B cell (primary cell): Measurements from ENCODE around the gene NAV2. TPM values are rescaled to one million over a fixed set of nuclear protein-coding genes. Genes with fewer than 3 reads are reported as not detected.

ENCODE experiments used
- ATAC-seq: fragments of 200-7000 bp; cut with Tn5 transposase; one replicate; pipeline ENCODE4 v1.10.0; 2021; ENCODE audit warnings: low read depth, mild to moderate bottlenecking, moderate number of reproducible peaks, moderate library complexity
- CTCF ChIA-PET: fragments of 350-600 bp; sonication (Branson Sonifier 250); formaldehyde crosslinking; loops from one replicate; lab custom pipeline; 2021; ENCODE audit warnings: antibody characterized with exemption, inconsistent platforms; lab: Charles Lee
- POLR2A ChIA-PET: fragments of 350-600 bp; sonication (Branson Sonifier 250); formaldehyde crosslinking; loops from one replicate; lab custom pipeline; 2021; ENCODE audit warnings: antibody characterized with exemption; lab: Charles Lee
- DNase-seq: peaks from one replicate; pipeline ENCODE4 v3.0.0; 2013
- H2AFZ ChIP-seq: 2 replicates; pipeline ENCODE4 v1.6.1; 2012; ENCODE audit warnings: mild to moderate bottlenecking, low read depth, low read length; ENCODE audit not compliant: insufficient read depth, poor library complexity, severe bottlenecking
- H3K27ac ChIP-seq, 2 donors: 1 replicate in 1 of 2; 2 replicates in 1 of 2; pipeline ENCODE4 v1.5.1; 2012 to 2013; ENCODE audit warnings: low read length in 2 of 2, mild to moderate bottlenecking in 2 of 2, moderate library complexity in 1 of 2
- H3K27me3 ChIP-seq, 4 experiments: fragments of 200-600 bp in 1 of 4; sonication (generic) in 1 of 4; replicated peaks in 1 of 4; 1 replicate in 2 of 4; 2 replicates in 2 of 4; pipeline versions ENCODE4 v1.6.1 to v1.7.0; 2013 to 2016; ENCODE audit warnings: low read length in 3 of 4, mild to moderate bottlenecking in 2 of 4, mixed read lengths in 1 of 4, moderate library complexity in 1 of 4; ENCODE audit not compliant: insufficient read depth in 4 of 4, control insufficient read depth in 3 of 4; ENCODE audit errors: control extremely low read depth in 1 of 4
- H3K36me3 ChIP-seq, 2 experiments: replicated peaks in 1 of 2; 1 replicate in 1 of 2; 2 replicates in 1 of 2; pipeline versions ENCODE4 v1.6.1 to v1.7.1; 2013; ENCODE audit warnings: low read length in 1 of 2; ENCODE audit not compliant: insufficient read depth in 2 of 2, control insufficient read depth in 1 of 2; ENCODE audit errors: control extremely low read depth in 1 of 2, extremely low read depth in 1 of 2
- H3K4me1 ChIP-seq, 2 donors: fragments of 200-600 bp in 1 of 2; sonication (generic) in 1 of 2; 1 replicate in 1 of 2; 2 replicates in 1 of 2; pipeline versions ENCODE4 v1.5.1 to v1.6.1; 2013 to 2017; ENCODE audit warnings: low read length in 2 of 2; ENCODE audit not compliant: control insufficient read depth in 2 of 2, insufficient read depth in 2 of 2
- H3K4me2 ChIP-seq: replicated peaks from 2 replicates; pipeline ENCODE3; 2012; ENCODE audit warnings: mild to moderate bottlenecking, low read depth, low read length; ENCODE audit not compliant: poor library complexity, severe bottlenecking
- H3K4me3 ChIP-seq, 5 experiments: fragments of 200-600 bp in 1 of 5; sonication (generic) in 1 of 5; 1 replicate in 3 of 5; 2 replicates in 2 of 5; pipeline versions ENCODE4 v1.5.1 to v1.7.0; 2011 to 2016; ENCODE audit warnings: low read length in 4 of 5, mild to moderate bottlenecking in 4 of 5, low read depth in 2 of 5, control low read depth in 1 of 5, moderate library complexity in 1 of 5; ENCODE audit not compliant: insufficient read depth in 1 of 5; ENCODE audit errors: control extremely low read depth in 1 of 5, extremely low read depth in 1 of 5
- H3K79me2 ChIP-seq: fragments of 200-600 bp; sonication (generic); one replicate; pipeline ENCODE4 v1.6.0; 2016; ENCODE audit warnings: low read length; ENCODE audit not compliant: control insufficient read depth, insufficient read depth
- H3K9ac ChIP-seq: fragments of 200-600 bp; sonication (generic); 2 replicates; pipeline ENCODE4 v1.6.1; 2017; ENCODE audit warnings: mild to moderate bottlenecking, low read length, moderate library complexity
- H3K9me3 ChIP-seq, 3 donors: one replicate each; pipeline versions ENCODE4 v1.6.1 to v1.7.1; 2013; ENCODE audit warnings: low read length in 2 of 3; ENCODE audit not compliant: control insufficient read depth in 2 of 3, insufficient read depth in 1 of 3; ENCODE audit errors: control extremely low read depth in 1 of 3
- H4K20me1 ChIP-seq: 2 replicates; pipeline ENCODE4 v1.6.0; 2012; ENCODE audit warnings: mild to moderate bottlenecking, low read length; ENCODE audit not compliant: insufficient read depth, control insufficient read depth, poor library complexity, severe bottlenecking
- H3K27ac Mint-ChIP-seq: one replicate; pipeline ENCODE4 v1.8.0; 2021; ENCODE audit warnings: mixed read lengths
- H3K27me3 Mint-ChIP-seq: one replicate; pipeline ENCODE4 v1.8.0; 2021; ENCODE audit warnings: mixed read lengths
- H3K4me1 Mint-ChIP-seq: one replicate; pipeline ENCODE4 v1.8.0; 2021; ENCODE audit warnings: mixed read lengths
- H3K4me3 Mint-ChIP-seq: one replicate; pipeline ENCODE4 v1.8.0; 2021; ENCODE audit warnings: mixed read lengths
- H3K9me3 Mint-ChIP-seq: one replicate; pipeline ENCODE4 v1.8.0; 2022; ENCODE audit warnings: mixed read lengths; ENCODE audit not compliant: insufficient read depth
- EZH2 ChIP-seq: IDR thresholded peaks from 2 replicates; pipeline ENCODE4 v1.6.1; 2012; ENCODE audit warnings: borderline replicate concordance, low read depth, mild to moderate bottlenecking, moderate library complexity, low read length; ENCODE audit not compliant: insufficient read depth, poor library complexity, severe bottlenecking
- WGBS: methylation state at CpG from one replicate; pipeline ENCODE4 v1.1.5; 2013; ENCODE audit warnings: missing lambda C conversion rate; ENCODE audit not compliant: insufficient coverage; 5-methylcytosine and 5-hydroxymethylcytosine counted together
- intact Hi-C: fragments of 100-400 bp; cut with micrococcal nuclease; formaldehyde crosslinking; loops from one replicate; pipeline ENCODE4 v1.10.0; 2022
- polyA plus RNA-seq: library from polyadenylated mRNA; depleted of rRNA; stranded (reverse); fragments of >200 nt; gene quantifications from 2 replicates; pipeline ENCODE4 v1.2.3, GENCODE V29; 2012
- total RNA-seq, 2 donors: library from RNA; stranded (reverse); fragments of 120-200 nt in 1 of 2; gene quantifications; 1 replicate in 1 of 2; 2 replicates in 1 of 2; pipeline versions ENCODE4 v1.2.3 to v1.2.4, GENCODE V29; 2013 to 2022
- TF ChIP-seq, protein P1 (sequence below): fragments of 200-600 bp; IDR thresholded peaks from one replicate; pipeline ENCODE4 v1.8.0; 2022; ENCODE audit warnings: antibody characterized with exemption, mild to moderate bottlenecking

NAV2 gene
- total and polyA plus RNA-seq, 2 donors (not counting 1 experiment from before 2014, with no cell fraction given): 0.82 to 22.2 TPM

DNA sequence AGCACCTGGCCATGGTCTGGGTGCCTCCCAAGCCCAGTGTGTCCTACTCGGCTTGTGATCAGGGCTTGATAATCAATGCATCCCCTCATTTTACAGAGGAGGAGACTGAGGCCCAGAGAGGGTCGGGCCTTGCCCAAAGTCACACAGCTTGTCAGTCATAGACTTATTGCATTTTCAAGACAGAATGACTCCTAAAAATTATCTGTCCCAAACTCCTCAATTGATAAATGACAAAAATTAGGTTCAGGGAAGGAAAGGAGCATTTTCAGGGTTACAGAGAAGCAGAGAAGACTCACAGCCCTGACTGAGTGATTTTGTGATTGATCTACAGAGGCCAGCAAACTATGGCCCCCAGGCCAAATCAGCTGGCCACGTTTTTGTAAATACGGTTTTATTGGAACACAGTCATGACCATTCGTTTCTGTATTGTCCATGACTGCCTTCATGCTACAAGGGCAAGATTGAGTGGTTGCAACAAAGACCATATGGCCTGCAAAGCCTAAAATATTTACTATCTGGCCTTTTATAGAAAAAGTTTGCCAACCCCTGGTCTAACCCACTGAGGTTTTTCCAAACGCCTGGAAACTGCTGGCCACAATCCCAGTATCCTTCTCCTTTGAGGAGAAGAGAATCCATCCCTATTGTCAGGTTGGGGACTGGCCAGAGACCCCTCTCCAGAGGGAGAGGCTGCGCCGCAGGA, 35.1 kb upstream of the NAV2 start:
- H3K27me3 Mint-ChIP-seq: peaks cover 7% of the 10 kb centered on the region
- H3K4me2 ChIP-seq: no peak overlapping the region
- H3K9me3 ChIP-seq: no peaks in the 10 kb centered on the region
- 92% methylated on average over 6 of the region's 8 CpGs for WGBS
- ATAC-seq: no peak
- H3K27me3 ChIP-seq: peaks cover 0 to 3% (median 0%) of the 10 kb centered on the region in 4 experiments
- no peak overlapping the region for H3K27ac ChIP-seq
- H3K36me3 ChIP-seq: no peaks in the 10 kb centered on the region
- no peak overlapping the region for H3K4me3 ChIP-seq
- no peaks in the 10 kb centered on the region for H3K79me2 ChIP-seq
- H3K4me3 Mint-ChIP-seq: no peak overlapping the region
- intact Hi-C loops: no loop called here
- no peaks in the 10 kb centered on the region for H3K9me3 Mint-ChIP-seq
- TF ChIP-seq, protein P1, sequence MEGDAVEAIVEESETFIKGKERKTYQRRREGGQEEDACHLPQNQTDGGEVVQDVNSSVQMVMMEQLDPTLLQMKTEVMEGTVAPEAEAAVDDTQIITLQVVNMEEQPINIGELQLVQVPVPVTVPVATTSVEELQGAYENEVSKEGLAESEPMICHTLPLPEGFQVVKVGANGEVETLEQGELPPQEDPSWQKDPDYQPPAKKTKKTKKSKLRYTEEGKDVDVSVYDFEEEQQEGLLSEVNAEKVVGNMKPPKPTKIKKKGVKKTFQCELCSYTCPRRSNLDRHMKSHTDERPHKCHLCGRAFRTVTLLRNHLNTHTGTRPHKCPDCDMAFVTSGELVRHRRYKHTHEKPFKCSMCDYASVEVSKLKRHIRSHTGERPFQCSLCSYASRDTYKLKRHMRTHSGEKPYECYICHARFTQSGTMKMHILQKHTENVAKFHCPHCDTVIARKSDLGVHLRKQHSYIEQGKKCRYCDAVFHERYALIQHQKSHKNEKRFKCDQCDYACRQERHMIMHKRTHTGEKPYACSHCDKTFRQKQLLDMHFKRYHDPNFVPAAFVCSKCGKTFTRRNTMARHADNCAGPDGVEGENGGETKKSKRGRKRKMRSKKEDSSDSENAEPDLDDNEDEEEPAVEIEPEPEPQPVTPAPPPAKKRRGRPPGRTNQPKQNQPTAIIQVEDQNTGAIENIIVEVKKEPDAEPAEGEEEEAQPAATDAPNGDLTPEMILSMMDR: no peak
- no peak for TF ChIP-seq EZH2
- H4K20me1 ChIP-seq: no peaks in the 10 kb centered on the region
- DNase-seq: no peak
- no peak overlapping the region for H3K27ac Mint-ChIP-seq
- H3K4me1 Mint-ChIP-seq: no peaks in the 10 kb centered on the region
- H3K9ac ChIP-seq: no peak overlapping the region
- no peaks in the 10 kb centered on the region for H3K4me1 ChIP-seq
- ChIA-PET CTCF (no interaction called here), POLR2A (no interaction called here)
- H2AFZ ChIP-seq: no peak overlapping the region

DNA sequence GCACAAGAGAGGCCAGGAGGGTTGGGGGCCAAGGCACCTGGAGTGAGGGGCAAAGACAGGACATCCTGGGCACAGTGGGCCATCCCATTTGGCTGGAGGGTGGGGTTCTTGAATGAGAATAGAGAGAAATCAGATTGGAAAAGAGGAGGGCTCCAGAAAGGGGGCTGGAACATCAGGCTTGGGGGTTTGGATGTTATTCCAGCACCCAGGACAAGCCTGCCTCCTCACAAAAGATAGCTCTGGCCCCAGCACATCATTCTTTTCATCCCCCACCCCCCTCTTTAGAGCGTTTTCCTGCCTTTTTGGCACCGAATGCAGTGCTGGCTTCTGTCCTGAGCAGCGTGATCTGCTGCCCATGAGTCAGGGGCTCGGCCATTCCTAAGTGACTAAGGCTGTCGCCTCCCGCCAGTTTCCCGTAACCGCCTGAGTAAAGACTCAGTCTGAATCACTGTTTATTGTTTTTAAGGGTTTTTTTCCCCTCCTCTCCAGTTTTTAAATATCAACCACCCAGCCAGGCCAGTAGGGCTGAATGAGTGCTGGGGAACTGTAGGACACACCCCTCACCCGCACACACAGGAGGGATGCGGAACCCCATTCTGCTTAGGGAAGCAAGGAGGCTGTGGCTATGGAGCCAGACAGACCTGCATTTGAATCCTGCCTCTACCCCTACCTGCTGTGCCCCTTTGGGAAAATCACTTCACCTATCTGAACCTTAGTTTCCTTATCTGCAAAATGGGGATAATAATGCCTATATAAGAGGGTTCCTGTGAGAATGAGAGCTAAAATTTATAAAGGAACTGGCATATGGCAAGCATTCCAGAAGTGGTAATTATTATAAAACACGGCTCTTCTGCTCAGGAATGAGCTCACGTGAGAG, 32.4 kb upstream of the NAV2 start:
- H3K27ac Mint-ChIP-seq: no peak overlapping the region
- no peaks in the 10 kb centered on the region for H3K27me3 ChIP-seq
- no peaks in the 10 kb centered on the region for H3K9me3 ChIP-seq
- no peaks in the 10 kb centered on the region for H3K9me3 Mint-ChIP-seq
- H3K4me3 ChIP-seq: no peak overlapping the region
- DNase-seq (no peak), ATAC-seq (no peak)
- no peak overlapping the region for H3K27ac ChIP-seq
- no peaks in the 10 kb centered on the region for H3K36me3 ChIP-seq
- no peaks in the 10 kb centered on the region for H3K4me1 Mint-ChIP-seq
- H2AFZ ChIP-seq: no peak overlapping the region
- whole genome bisulfite sequencing: 87% methylated on average over 8 of the region's 12 CpGs
- H3K79me2 ChIP-seq: no peaks in the 10 kb centered on the region
- no peaks in the 10 kb centered on the region for H4K20me1 ChIP-seq
- ChIA-PET POLR2A (no interaction called here), CTCF (no interaction called here)
- no peak overlapping the region for H3K9ac ChIP-seq
- no peaks in the 10 kb centered on the region for H3K4me1 ChIP-seq
- no peak for TF ChIP-seq EZH2
- TF ChIP-seq, protein P1: no peak
- no peak overlapping the region for H3K4me3 Mint-ChIP-seq
- H3K4me2 ChIP-seq: no peak overlapping the region
- intact Hi-C loops: no loop called here
- peaks cover 7% of the 10 kb centered on the region for H3K27me3 Mint-ChIP-seq
